Renal cortical epithelial cell (primary cell): ENCODE measurements around the gene OGFOD2. TPM values are rescaled to one million over a fixed set of nuclear protein-coding genes. Genes with fewer than 3 reads are reported as not detected.
"Not testable (repeated sequence)": the region's sequence is repeated elsewhere in the genome, so short reads cannot be mapped to it uniquely, and the experiment has no call there.

Experiments
- DNase-seq: peaks from one replicate; pipeline ENCODE4 v3.0.0-alpha.2; 2011; ENCODE audit warnings: low read depth
- total RNA-seq: library from RNA; depleted of rRNA; stranded (reverse); fragments of >200 nt; gene quantifications from 2 replicates; pipeline ENCODE4 v1.2.3, GENCODE V29; 2014

Gene OGFOD2
- total RNA-seq, 1 donor from 2014 or later = 9.9 TPM

GRCh38 chr12:123004287-123004686 lies 29.2 kb downstream of the OGFOD2 start:
- DNase-seq = no peak

- no peak for DNase-seq
These were observed 30.1 kb downstream of the OGFOD2 start for GRCh38 chr12:123005081-123005626.

- no peak for DNase-seq
These were observed 31.9 kb downstream of the OGFOD2 start for GRCh38 chr12:123006977-123007376.

- DNase-seq = no peak
These were observed 35.1 kb downstream of the OGFOD2 start for GRCh38 chr12:123010110-123010509.

- DNase-seq = no peak
These were observed 35.6 kb downstream of the OGFOD2 start for GRCh38 chr12:123010681-123011080.

GRCh38 chr12:123011701-123012100 lies 36.7 kb downstream of the OGFOD2 start:
- DNase-seq = no peak

GRCh38 chr12:123013185-123014095 lies 38.4 kb downstream of the OGFOD2 start:
- DNase-seq = no peak

GRCh38 chr12:123014473-123014872 lies 39.4 kb downstream of the OGFOD2 start:
- not testable (repeated sequence) for DNase-seq

- no peak for DNase-seq
These were observed 42.7 kb downstream of the OGFOD2 start for GRCh38 chr12:123017753-123018152.

GRCh38 chr12:123019841-123020138 lies 44.7 kb downstream of the OGFOD2 start:
- no peak for DNase-seq

- DNase-seq = no peak
These were observed 46.9 kb downstream of the OGFOD2 start for GRCh38 chr12:123021688-123022604.

GRCh38 chr12:123022846-123023245 lies 47.8 kb downstream of the OGFOD2 start:
- DNase-seq = no peak

- DNase-seq = peak; percentile 56
These were observed 49.9 kb downstream of the OGFOD2 start for GRCh38 chr12:123024819-123025391.

- DNase-seq = no peak
These were observed 51.2 kb downstream of the OGFOD2 start for GRCh38 chr12:123026094-123026853.

- no peak for DNase-seq
These were observed 52.8 kb downstream of the OGFOD2 start for GRCh38 chr12:123027726-123028445.

- no peak for DNase-seq
These were observed 53.4 kb downstream of the OGFOD2 start for GRCh38 chr12:123028475-123028874.

- DNase-seq = no peak
These were observed 54.5 kb downstream of the OGFOD2 start for GRCh38 chr12:123029550-123029949.
